NCI-H526 (cell line): ENCODE results near the gene SLC26A4.

Experiments used
- DNase-seq, 2 experiments: peaks; one replicate each; lab custom pipeline; 2025; lab: John Stamatoyannopoulos, UW

The SLC26A4 gene

DNA sequence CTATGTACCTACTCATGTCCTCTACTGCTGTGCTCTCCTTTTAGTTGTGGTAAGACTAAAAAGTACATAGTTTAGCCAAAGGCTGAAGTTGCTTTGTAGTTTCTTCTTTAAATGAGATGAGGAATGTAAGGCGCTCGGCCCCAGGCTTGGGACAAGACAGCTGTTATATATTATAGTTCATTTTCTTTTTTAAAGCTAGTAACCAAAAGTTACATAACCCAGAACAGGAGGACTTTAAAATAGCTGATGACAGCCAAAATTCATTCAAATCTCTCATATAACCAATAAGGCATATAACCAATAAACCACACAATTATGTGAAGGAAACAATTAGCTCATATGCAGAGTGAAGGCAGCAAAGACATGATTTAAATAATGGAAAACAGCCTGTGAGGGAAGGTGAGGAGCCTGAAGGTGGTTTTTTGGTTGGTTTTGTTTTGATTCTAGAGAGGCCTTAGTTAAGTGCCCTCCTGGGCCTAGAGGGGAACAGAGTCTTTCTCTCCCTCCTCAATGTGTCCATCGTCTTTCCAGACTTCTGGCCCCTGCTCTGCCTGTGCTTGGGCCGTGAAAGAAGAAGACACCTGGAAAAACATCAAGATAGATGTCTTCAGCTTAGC is 35.8 kb downstream of the SLC26A4 start:
- no peak for DNase-seq

DNA sequence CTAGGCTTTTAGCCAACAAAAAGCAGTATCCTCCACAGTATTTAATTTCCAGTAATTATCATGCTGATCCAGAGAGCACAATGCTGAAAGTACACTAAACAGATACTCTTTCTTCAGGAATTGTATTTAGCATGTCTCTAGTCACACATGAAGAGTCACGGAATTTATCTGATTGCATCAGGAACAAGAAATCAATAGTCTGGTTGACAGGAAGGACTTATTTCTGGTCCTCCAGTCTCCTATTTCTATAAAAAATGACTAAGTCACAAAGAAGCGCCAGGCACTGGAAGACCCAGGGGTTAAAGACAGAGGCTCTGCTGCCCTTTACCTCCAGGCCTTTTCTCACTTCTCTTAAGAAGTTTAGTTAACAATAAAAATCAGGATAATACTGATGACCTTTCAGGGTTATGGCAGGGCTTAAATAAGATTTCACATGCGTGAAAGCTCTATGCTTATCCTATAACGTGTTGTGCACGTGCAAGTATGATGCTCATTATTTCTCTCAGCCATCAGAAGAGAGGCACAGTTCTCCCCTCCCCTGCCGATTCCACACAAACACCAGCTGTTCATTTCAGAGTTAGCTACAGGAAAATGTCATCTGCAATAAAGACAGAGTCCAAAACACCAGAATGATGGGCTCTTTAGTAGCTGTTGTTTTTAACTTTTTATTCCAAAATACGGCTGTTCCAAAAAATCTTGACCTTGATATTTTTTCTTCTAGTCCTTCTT is 36.9 kb downstream of the SLC26A4 start:
- DNase-seq: no peak

GRCh38 chr7:107700570-107700969 is 39.9 kb downstream of the SLC26A4 start:
- DNase-seq: no peak

- no peak for DNase-seq
These were observed 40.6 kb downstream of the SLC26A4 start for GRCh38 chr7:107701191-107701590.

DNA sequence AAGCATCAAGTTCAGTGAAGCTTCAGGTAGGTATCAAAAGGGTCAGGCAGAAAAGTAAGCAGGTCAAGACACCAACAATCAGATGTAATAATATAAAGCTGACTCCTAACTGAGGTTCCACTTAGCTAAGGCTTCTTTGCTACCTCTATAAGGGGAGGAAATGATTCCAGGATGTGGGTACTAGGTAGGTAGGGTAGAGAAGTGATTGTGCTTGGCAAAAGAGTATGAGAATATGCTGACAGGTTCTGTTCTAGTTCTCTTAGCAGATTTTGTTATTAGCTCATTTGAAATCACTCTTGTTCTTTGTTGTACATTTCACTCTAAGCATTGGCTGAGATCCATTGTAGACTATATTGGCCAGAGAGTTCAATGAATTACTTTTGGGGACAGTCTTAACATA is 42.6 kb downstream of the SLC26A4 start:
- DNase-seq: no peak

GRCh38 chr7:107703872-107704271 is 43.2 kb downstream of the SLC26A4 start:
- no peak for DNase-seq

- no peak for DNase-seq
These were observed 48.3 kb downstream of the SLC26A4 start for GRCh38 chr7:107708956-107709355.

DNA sequence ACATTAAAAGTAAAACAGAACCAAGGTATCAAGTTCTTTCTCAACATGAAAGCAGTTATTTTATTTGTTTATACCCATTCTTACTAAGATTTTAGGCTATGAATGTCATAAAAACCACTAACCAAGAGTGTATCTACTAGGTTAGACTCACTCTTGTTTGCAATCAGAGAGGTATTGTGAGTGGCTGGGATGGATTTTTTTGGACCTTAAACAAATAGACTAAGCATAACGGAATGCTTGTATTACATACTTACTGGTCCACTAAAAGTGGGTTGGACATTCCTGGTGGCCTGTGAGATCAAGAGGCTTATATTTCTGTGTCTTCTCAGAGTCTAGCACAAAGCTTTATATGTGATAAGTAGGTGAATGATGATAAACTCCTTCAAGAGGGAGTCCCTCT is 50.7 kb downstream of the SLC26A4 start:
- DNase-seq: no peak

- no peak for DNase-seq
These were observed 51.4 kb downstream of the SLC26A4 start for GRCh38 chr7:107712025-107712424.

GRCh38 chr7:107712896-107713295 is 52.3 kb downstream of the SLC26A4 start:
- no peak for DNase-seq

DNA sequence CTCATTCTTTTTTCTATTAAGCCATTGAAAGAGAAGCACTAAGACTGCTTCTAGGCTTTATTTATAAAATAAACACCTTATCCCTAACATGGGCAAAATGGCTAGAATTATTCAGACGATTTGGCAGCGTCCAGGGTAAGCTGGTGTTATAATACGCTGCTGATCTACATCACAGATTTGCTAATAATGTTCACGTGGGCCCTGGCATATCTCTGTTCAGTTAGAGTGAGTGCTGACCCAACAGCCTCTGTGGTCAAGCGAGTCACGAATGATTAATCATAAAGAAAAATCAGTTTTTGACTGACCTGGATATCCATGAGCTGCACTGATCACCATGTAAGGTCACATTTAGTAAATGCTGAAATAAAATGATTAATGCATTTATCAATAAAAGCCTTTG is 54.9 kb downstream of the SLC26A4 start:
- no peak for DNase-seq

DNA sequence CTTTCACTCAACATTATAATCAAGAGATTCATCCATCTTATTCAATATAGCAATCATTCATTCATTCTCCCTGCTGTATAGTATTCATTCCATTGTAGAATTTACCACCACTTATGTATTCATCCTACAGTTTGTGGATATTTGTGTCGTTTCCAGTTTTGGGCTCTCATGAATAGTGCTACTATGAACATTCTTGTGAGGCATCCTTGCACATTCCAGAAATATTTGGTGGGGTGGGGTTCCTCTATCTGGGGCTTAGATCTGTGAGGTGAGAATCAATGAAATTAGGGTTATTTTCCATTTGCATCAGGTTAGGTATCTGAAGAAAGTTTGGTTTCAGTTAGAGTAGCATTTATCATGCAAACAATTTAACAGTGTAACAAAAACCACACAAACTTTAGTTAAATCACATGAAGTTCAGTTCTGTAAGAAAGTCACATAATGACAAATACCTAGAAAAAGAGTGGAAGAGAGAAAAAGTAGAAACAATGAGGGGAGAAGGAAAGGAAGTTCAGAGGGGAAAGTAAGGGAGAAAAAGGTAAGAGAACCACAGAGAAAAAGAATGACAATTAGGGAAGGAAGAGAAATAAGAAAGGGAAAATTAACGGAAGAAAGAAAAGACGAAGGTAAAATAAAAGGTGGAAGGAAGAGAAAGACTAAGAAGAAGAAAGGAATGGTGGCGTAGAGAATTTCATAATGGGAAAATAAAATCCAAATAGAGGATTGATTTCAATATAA is 58.0 kb downstream of the SLC26A4 start:
- DNase-seq: no peak

DNA sequence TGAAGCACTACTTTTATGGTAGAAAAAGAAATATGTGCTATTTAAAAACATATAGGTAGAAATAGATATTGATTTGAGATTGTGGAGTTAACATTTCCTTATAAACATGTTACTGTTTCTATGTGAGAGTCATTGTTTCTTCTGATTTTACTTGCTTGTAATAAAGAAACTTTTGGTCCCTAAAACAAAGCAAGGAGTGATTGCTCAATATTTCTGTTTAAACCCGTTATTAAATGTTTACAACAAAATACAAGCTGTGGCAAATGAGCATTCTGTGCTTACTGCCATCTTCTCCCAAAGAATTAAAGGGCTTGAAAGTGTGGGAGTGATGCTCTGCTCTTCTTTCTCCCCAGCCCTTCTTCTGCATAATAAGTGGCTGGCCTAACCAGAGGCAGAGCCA is 60.7 kb downstream of the SLC26A4 start:
- DNase-seq: no peak

DNA sequence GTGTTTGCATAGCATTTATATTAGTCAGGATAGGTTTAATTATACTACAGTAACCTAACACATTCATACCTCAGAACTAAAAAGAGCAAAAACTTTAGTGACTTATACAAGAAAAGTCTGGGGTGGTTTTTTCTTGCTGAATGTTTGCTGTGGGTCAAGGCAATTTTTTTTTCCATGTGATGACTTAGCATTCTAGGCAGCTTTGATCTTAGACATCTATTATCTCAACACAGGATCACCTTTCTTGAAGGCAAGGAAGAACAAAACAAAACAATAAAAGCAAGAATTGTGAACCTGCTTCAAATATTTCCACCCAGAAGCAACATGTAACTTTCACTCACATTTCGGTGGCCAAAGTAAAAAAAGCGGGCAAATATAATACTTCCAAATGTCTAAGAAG is 62.6 kb downstream of the SLC26A4 start:
- DNase-seq: no peak

DNA sequence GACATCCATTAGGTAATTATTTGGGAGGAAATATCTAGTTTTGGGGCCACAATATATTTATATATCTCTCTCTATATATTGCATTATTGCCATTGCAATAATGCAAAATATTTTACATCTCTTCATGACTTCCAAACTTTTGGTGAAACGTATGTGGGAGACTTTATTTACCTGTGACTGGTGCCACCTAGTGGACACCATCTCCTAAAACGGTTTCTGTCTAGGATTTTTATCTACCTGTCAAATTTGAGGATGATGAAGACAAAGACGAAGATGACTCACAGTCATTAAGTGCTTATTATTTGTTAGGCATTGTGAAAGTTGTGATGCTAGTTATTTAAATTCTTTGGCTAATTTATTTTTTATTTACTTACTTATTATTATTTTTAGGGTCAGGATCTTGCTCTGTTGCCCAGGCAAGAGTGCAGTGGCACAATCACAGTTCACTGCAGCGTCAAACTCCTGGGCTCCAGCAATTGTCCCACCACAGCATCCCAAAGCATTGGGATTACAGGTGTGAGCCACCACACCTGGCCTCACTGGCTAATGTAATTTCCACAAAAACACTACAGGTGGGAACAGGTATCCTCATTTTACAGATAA is 64.6 kb downstream of the SLC26A4 start:
- peak; percentile 60 to 87 for DNase-seq

DNA sequence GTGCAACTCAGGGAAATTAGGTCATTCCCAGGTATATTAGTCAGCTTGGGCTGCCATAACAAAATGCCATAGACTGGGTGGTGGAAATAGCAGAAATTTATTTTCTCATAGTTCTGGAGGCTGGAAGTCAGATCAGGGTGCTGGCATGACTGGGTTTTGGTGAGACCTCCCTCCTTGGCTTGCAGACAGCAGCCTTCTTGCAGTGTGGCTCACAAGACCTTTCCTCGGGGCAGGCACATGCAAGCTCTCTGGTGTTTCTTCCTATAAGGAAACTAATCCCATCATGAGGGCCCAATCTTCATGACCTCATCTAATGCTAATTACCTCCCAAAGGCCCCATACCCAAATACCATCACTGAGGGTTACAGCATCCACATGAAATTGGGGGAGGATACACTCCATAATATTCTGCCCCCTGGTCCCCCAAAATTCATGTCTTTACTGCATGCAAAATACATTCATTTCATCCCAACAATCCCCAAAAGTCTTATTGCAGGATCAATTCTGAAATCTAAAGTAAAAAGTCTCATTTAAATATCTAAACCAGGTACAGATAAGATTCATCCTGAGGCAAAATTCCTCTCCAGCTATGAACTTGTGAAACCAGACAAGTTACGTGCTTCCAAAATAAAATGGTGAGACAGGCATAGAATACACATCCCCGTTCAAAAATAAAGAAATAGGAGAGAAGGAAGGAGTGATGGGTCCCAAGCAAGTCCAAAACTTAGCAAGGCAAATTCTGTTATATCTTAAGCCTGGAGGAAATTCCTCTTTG is 65.9 kb downstream of the SLC26A4 start:
- no peak for DNase-seq

- no peak for DNase-seq
These were observed 67.6 kb downstream of the SLC26A4 start for GRCh38 chr7:107728276-107728675.

DNA sequence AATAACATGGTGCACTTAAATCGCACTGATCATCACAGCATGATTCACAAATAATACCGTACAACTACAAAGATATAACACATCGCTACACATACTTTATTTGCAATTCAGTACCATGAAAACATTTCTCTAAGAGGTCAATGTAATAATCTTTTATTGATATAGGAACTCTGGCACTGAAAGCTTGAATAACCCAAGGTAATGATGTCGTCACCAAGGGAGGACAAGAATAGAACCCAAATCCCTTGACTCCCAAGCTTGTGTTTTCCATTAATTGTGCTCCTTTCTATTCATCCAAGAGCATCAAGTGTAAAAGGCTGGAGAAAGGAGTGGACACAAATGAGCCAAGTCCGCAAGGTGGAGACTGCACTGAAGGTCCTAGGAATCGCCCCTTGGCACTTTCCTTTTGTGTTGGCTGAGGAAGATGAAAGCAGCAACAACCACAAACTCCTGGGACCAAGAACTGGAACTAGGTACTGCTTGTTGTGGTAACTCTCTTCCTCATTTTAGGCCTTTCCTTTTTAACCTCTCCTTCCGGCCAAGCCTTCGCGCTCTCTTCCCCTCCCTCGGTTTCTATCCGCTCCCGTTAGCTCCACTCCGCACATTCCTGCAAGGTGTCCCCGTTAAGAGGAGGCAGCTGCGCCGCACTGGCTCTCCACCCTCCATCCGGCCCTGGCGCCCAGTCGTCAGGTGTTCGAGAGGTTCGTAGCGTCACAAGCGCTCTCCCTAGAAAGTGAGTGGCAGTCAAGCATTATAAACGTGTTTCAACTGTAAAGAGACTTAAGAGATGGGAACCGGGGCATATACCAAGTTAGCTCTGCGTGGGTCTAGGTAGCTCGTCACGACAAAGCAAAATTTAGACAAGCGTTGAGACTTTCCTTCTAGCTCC is 82.3 kb downstream of the SLC26A4 start:
- DNase-seq: peak; percentile 92 to 95

DNA sequence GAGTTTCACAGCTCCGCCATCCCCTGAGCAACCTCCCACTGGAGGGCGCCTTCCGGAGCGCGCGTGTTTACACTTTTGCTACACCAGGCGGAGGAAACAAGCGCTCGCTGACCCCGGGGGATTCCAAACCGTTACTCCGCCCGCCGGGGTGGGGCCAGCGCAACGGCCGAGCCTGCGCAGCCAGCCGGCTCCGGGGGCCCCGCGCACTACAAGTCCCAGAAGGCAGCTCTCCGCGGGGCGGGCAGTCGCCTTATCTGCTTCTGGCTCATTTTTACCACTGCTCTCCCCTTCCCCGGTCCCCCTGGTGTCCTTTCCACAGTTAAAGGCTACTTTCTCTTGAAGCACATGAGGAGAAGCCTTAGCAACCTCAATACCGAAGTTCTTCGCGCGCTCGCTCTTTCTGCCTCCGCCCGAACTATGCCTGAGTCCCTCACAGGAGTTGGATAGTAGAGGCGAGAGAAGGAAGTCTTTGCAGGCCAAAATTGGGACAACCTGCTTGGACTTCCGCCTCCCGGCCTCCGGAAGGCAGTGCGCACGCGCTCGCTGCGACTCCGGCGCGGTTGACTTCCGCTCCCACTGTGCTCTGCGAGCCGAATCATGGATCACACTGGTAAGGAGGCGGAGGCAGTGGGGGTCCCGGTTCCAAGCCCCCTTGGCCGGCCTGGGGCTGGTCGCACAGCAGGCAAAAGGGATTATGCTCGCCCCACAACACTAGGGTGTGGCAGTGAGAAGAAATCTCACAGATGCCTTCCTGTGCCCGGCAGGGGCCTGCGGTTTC is 83.1 kb downstream of the SLC26A4 start, which contains the start of gene CBLL1:
TSS of gene CBLL1 (plus strand) at position 576 of the 778 bp plus-strand sequence. CDS start at position 598, 22 bp downstream.
- peak; percentile 96 to 99 for DNase-seq

DNA sequence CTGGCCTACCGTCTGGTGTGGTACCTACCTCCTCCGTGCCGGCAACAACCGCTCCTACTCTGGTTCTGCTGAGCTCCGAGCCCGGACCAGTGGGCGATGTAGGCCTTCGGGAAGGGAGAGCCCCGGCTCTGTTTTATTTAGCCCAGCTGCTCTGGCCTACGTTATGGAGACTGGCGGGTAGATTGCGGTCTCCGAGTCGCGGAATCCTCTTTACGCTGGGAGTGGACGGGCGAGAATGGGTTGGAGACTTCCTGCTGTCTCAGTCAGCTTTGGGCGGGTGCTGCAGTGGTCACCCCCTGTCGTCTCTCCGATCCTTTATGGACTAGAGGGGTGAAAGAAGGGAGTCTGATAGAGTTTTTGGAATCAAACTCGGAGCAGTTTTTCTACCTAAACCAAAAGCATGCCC is 83.7 kb downstream of the SLC26A4 start:
- DNase-seq: peak in 1 of 2 experiments; percentile 68
